Measurements from ENCODE around the gene UNCX.

The UNCX gene

DNA sequence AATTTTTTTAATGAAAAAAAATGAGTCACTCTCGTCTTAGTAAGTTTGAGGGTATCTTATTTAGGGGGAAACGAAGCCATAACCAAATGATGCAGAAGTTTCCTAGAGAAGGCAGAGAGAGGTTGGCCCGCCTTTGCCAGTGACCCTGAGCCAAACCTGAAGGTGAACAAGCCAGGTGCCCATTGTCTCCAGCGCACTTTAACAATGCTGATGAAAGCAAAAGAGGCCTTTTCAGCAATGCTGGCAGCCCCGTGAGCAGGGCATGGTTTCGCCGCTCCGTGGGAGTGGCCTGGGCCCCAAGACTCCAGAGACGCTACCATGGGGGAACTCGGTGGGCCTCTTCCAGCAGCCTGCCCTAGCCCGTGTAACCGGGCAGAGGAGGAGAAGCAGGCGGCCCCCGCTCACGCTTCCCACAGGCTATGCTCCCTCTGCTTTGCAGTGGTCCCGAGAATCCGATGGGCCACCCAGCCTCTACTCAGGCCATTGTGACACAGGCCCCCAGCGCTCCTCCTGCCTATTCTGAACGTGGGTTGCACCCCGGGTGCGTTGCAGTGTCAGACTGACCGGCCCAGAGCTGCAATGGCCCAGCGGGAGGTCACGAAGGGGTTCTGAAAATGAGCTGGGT, 14.0 kb upstream of the UNCX start:
- no peak for DNase-seq

DNA sequence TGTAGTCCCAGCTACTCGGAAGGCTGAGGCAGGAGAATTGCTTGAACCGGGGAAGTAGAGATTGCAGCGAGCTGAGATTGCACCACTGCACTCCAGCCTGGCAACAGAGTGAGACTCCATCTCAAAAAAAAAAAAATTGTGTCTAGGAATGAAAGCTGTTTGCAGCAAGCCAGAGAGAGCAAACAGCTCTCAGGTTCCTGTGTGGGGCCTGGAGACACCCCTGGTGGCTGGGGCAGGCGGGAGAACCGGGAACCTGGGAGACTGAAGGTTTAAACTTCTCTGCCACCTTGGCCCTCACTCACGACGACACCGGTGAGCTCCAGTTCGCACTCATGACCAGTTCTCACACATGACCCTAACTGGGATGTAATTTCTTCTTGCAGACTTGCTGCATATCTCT, 13.2 kb upstream of the UNCX start:
- no peak for DNase-seq

DNA sequence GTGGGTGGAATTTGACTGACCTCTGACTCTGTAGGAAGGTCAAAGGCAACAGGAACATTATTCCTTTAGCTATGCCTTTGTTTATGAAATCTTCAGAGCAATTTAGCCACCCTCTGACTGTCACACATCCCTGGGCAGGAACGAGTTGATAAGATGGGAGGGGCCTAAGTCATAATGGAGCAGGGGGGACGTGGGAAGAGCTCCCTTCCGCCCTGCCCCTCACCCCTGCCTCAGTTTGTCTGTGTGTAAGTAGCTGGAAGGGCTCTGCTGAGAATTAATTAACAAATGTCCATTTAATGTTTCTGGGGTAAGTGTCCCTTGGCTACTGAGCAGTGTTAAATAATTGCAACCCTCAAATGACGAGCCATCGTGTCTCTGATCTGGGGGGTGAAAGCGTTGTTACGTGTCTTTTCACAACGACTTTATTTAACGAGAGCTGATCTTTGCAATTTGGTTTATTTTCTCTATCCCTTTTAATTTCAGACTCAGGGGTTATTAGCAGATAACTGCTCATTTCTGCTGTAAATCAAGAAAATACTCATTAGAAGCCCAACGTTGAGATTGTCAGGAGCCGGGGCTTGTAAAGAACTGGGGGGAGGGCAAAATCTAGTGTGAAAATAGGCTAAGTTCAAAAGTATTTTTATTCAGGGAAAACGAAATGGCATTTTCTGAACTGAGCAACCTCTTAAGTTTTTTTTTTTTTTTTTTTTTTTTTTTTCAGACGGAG, 12.5 kb upstream of the UNCX start:
- DNase-seq = no peak

DNA sequence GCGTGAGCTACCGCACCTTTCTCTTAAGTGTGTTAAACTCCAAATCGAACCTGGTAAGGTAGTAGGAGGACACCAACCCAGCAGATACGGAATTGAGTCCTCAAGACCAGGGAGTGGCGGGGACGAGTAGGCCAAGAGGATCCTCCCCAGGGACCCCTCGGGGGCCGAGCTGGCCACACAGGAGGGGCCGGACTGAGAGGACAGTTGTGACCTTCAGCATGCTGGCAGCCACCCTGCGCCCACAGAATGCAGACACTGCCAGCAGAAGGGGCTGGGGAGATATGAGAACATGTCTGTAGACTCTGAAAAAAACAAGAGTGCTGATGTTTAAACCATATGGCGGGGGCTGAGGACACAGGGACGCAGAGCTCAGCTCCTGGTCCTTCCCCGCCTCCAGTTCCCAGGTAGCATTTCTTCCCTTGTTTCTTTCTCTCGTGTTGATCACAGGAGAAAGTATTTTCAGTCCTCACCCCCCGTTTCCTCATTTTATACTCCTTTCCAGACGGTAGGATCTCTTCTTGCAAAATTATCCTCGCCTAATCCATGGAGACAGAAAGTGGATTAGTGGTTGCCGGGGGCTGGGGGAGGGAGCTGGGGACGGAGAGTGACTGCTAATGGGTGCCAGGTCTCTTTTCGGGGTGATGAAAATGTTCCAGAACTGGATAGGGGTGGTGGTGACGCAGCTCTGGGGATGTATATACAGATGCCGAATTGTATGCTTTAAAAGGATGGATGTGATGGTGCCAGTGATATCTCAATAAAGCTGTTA, 11.5 kb upstream of the UNCX start:
- DNase-seq = no peak

DNA sequence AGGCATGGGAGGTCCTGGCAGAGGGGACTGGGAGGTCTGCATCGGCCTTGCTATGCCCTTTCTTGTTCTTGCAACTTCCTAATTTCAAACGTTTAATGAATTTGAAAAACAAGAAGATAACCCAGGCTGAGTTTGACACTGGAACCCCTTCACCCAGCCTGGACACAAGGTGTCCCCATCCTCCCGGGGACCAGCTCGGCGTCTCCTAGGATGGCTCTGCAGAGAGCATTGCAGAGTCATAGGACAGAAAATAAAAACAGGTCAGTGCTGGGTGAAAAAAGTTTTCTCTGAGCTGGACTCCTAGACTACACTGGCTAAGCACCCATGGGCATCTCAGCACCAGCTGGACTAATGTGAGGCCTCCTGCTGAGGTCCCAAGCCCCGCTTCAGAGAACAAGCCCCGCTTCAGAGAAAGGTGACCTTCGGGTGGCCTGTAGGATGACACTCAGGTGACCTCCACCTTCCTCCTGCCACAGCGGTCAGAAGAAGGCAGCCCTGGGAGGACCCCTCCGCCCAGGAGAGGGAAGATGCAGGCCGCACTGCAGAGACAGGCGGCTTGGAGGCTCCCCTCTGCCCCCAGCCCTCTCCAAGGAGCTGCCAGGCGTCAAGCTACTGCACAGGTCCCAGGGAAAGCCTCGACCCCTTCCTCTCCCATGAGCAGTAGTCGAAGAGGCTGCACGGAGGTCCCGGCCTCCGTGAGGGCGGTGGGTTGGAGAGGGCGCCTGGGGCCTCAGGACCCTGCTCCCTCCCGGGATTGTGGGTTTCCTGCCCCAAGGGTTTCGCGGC, 9.3 kb upstream of the UNCX start:
- DNase-seq = no peak

DNA sequence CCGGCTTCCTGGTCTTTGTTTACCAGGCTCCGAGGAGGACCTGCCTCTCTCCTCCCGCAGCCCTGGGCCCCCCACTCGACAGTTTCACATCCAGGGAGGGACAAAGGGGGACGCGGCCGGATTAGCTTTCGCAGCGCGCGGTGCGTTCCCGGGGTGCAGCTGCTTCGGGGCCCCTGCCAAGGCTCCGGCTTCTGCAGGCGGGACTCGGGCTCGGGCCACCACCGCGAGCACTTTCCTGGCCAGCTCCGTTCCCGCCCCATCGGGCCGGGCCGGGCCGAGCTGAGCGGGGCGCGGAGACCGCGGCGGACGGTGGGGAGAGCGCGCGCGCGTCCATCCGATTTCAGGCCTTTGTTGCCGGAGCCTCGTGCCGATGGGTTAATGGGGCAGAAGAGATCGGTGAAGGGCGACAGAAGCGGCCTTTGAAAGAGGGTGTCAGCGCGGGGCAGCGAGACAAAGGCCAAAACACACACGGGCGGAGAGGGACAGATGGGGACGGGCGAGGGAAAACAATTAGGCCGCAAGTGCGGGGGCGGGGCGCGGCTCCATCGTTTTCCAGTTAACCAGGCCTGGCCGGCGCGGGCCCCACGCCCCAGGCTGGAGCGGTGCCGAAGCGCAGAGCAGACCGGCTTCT, 8.5 kb upstream of the UNCX start:
- no peak for DNase-seq

DNA sequence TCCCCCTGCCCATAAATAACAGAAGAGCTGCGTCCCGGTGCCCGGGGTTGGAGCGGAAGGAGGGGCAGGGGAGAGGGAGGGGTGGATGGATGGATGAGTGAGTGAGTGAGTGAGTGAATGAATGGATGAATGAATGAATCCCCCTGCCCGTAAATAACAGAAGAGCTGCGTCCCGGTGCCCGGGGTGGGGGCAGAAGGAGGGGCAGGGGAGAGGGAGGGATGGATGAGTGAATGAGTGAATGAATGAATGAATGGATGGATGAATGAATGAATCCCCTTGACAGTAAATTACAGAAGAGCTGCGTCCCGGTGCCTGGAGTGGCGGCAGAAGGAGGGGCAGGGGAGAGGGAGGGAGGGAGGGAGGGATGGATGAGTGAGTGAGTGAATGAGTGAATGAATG, 7.6 kb upstream of the UNCX start:
- no peak for DNase-seq

DNA sequence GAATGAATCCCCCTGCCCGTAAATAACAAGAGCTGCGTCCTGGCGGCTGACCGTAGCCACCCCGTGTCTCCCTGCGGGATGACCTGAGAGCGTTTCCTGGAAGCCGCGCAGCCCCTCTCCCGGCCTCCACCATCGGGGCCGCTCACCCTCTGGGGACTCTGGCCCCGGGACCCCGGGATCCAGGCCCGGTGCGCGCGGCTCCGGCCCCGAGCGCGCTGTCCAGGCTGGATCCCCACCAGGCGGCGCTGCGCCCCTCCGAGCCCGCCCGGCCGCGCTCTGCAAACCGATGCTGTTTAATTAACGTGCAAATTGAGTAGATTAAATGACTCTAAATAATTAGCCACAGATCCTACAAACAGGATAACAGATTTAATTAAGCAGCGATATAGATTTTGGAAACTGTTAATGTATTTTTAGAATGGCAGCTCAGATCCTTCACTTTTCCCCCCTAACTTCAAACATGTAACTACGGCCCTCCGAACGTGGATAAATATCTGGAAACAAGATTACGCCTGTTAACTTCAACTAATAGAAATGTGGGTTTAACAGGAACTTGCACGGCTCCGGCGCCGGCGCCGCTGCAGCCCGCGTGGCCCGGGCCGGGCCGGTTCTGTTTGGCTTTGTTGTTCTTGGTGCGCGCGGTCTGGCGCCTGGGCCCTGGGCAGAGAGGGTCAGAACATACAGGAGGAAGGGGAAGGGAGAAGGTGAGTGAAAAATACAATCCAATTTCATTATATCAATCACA, 7.1 kb upstream of the UNCX start:
- peak; percentile 45 for DNase-seq

DNA sequence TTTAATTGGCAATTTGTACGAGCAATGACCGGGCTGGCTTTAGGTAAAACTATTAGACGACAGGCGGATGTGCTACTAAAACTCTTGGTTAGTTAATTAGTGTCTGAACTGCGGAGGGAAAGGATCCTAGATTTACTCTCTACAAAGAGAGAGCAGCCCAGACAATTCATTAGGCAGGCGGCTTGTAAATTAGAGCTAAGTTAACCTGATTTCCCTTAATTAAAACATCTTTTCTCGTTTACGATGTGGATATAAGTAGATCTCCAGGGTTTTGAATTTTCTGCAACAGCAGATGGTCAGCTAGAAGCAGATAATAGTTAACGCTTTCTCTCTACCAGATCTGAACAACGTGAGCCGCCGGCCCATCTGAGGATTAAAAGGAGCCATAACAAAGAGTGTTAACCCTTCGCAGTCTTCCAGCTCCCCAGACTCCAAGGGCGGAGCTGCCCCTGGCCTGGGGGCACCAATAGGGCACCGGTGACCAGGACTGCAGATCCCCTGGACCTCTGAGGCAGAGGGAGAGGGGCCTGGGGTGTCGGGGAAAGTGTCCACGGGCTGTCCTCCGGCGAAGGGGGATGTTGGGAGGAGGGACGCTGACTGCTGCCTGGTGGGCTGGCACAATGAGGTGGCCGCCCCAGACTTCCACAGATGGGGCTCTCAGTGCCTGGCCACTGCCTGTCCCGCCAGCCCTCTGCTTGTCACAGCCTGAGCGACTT, 6.3 kb upstream of the UNCX start:
- DNase-seq = no peak

DNA sequence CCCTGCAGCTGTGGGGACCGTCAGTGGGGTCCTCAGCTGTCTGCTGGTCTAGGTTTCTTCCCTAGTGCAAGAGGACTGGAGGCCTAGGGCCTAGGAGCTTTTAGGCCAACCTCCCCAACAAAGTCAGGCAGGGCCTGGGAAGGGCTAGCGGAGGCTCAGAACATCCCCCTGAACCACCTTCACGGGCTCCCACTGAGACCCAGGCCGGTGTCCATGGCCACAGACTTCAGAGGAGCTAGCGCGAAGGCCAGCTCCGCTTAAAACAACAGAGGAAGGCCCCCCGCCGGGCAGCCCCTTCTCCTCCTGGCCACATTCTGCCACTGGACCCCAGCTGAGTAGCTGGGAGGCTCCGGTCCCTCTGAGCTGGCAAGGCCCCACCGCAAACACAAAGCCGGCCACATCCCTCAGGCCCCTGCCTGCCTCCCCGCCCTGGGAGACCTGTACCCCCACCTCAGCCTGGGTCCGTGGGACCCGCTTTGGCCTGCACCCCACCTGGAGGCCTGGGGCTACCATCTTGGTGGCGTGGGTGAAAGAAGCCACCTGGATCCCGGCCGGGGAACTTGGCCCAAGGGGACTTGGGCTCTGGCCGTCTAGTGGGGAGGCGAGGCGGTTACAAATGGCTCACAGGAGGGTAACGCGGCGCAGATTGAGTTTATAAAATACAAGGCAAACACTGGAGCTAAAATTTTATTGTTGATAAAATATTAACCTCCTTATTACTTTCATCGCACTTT, 5.4 kb upstream of the UNCX start:
- no peak for DNase-seq

DNA sequence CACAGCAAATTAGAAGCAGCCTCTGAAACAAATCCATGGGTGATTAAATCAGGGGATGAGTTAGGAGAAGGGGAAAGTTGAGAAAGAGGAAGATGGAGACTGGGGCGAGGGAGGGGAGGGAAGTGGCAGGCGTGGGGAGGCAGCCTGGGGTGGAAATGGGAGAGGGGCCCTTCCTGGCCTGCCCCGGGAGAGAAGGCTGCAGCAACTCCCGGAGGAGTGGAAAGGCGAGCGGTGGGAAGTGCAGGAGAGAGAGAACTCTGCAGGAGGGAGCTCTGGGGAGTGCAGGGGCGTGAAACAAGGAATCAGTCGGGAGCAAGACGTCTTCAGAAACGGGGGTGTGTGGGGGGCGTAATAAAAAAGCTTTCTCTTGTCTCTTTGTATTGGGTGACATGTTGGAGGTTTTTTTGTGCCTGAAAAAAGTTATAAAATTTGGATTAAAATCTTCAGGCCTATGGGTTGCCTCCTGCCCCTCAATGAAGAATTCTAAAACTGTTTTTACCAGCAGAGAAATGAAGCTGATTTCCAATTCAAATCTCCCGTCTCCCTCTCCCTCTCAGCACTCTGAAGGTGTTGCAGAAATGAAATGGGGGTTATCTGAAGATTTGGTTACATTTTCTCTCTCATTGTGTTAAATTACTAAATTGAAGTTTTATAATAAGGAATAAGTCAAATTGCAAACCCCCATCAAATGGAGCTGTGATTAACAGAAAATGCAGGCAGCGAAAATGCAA, 4.7 kb upstream of the UNCX start:
- no peak for DNase-seq

DNA sequence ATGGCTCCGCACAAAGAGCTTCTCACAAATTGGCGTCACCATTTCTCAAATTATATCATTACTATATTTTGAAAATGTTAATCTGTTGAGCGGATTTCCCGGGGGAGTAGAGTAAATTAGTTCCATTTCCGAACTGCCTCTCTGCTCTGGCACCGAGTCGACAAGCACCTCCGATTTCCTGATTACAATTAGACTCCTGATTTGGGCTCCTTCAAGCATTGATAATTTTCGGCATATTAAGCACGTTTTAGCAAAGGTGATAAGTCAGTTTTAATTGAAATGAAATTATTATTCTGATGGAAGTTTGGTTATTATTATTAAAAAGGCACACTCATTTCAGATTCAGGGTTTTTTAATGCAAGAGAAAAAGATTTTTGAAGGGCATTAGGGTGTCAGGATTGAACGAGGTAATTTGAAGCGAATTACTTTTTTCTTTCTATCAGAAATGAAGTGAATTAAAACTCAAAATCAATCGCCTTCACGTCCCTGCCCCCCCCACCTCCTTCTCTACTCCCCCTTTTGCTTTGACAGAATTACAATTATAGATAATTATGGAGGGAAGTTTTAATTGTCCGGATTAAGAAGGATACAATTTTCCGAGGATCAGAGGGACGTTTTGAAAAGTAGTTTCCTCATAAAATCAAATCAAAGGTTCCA, 4.0 kb upstream of the UNCX start:
- DNase-seq = no peak

DNA sequence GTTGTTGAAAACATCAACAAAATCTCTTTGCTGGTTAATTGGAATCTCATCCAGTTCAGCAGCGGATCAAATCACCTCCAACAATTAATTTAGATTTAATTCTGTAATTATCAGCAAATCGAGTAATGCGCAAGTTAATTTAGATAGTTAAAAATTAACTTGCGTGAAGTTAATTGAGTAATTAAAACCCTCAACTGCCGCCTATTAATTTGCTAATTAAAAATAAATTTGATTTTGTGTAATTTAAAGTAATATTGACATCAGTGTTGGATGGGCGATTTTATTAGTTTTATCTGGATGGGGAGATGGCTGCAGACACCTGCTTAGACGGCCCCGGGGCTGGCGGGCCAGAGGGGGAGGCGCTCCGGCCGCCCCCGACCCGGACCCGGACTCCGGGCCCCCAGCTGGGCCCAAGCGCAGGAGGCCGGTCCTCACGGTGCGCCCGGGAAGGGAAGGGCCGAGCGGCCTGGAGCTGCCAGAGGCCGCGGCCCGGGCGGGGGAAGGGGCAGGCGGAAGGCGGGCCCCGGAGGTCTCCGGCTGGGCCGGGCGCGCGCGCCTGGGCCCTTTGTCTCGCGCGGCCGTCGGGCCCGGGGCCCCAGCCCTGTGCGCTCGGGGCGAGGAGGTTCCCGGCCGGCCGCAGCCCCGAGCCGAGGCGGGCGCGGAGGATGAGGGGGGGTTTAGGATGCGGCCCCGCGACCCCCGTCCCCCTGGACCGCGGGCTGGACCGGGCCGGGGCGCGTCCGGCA, 3.3 kb upstream of the UNCX start:
- DNase-seq = no peak

DNA sequence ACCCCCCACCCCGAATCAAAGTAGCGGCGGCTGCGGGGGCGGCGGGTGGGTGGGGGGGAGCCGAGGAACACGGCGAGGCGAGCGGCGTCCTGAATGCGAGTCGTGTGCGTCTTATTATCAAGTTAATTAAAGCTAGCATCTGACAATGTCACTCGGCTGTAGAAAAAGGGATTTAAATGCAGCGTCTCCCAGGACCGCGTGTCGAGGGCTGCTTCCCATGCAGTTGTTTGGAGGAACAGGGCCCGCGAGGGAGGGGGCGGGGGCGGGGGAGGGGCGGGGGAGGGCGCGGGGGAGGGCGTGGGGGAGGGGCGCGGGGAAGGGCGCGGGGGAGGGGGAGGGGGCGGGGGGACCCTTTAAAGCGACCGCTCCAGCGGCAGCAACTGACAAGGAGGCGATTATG, 2.7 kb upstream of the UNCX start:
- no peak for DNase-seq

DNA sequence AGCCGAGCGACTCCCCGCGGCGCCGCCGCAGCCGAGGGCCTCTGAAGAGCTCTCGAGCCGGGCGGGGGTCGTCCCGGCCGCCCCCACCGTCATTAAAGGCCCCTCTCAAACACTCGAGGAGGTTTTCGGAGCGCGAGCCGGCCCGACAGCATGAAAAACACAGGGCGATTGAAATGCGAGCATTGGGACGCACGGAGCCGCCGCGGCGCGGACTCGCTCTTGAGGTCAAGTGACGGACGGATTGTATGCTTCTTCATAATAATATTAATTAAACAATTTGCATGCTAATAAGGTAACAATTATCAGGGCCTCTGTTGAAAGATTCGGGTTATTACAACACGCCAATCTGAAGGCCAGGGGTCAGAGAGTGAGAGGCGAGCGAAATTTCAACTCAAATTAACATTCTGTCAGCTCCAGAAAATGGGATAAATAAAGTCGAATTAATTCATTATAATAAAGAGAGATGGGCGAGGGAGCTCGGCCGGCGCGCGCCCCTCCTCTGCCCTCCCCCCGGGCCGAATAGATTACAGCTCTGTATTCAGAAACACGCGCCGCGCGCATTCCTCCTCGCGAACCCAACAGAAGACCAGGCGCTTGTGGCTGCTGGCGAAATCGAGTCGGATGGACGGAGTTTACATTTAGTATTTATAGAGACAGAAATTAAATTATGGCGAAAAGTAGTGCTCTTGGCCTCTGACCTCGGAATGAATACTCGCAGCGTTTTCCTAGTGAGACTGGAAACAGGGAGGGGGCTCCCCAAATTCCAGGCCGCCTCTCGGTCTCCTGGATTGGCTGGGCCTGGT, 2.1 kb upstream of the UNCX start:
- no peak for DNase-seq

DNA sequence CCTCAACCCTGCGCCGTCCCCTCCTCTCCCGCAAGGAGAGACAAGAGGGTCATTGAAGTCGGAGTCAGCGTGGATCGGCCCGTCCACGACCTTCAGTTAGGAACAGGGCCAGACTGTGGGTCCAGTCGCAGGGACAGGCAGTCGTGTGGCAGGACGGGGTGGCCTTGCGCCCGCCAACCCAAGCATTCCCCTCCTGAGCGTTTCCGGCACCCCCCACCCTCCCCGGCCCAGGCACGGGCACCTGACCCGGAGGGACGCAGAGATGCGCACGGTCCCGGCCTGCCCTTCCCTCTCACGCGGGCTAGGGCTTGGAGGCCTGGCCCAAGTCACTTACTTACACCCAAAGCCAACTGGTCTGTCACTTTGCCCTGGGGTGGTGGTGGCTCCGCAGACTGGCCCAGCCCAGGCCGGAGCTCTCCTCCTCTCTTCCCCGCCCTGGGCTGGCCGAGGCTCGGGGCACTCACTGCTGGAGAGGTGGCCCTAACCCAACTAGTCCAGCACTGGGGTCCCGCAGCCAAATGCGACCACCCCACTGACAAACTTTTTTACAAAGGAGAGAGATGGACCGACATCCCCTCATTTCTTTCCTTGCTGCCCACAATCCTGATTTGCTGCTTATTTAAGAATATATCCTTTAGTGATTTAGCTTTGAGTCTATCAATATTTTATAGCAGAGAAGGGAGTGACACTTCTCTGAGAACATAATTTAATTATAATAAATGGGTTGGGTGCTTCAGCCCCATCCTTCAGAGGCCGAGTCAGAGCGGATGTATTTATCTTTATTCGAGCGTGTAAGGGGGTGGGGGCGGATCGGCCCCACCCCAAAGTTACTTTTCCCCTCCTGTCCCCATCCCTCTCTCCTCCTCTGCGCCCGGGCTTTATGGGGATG, 1.2 kb upstream of the UNCX start:
- DNase-seq = no peak

DNA sequence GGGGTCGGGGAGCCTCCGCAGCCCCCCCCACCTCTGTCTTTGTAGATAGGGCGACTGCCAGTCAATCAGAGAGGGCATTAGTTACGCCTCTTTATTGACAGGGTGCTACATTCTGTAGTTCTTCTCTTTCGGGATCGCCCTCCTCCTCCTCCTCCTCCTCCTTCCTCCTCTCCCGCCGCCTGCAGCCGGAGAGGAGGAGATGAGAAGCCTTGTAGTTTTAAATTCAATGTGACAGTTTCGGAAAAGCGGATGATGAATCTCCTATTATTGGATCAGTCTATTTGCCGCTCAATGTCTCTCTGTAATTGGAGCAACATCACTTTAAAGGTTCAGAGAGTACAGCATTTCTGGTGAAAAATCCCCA, 587 bp upstream of the UNCX start:
- DNase-seq = no peak
